Suppressor macrophage (primary cell): ENCODE results near the gene SLC25A39.

Source experiments
- DNase-seq, 4 experiments: peaks; one replicate each; pipeline ENCODE4 v3.0.0-alpha.2; 2020 to 2022

Gene SLC25A39

DNA sequence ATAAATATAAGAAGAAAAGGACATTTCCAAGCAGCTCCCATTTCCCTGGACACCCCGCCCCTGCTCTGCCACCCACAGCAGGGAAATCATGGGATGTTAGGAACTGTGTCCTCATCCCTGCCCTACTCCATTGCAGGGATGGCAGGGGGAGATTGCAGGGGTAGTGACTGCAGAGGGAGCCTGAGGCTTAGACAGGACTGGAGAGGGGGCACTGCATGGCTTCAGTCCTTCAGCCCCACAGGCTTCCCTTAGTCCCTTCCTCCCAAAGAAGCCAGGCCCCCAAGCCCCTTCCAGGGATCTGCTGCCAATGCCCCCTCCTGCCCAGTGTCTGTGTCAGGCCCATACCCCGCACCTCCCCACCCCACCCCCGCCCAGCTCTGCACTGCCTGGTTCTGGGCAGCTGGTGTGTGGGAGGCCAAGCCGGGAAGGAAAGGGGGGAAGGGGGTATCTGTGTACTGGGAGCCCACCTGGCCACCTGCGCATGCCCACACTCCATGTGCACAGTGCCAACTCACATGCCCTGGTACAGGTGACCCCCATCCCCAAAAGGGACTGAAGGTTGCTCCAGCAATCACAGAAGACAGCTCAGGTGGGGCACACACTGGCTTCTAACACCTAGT lies 13.0 kb downstream of the SLC25A39 start:
- no peak for DNase-seq

DNA sequence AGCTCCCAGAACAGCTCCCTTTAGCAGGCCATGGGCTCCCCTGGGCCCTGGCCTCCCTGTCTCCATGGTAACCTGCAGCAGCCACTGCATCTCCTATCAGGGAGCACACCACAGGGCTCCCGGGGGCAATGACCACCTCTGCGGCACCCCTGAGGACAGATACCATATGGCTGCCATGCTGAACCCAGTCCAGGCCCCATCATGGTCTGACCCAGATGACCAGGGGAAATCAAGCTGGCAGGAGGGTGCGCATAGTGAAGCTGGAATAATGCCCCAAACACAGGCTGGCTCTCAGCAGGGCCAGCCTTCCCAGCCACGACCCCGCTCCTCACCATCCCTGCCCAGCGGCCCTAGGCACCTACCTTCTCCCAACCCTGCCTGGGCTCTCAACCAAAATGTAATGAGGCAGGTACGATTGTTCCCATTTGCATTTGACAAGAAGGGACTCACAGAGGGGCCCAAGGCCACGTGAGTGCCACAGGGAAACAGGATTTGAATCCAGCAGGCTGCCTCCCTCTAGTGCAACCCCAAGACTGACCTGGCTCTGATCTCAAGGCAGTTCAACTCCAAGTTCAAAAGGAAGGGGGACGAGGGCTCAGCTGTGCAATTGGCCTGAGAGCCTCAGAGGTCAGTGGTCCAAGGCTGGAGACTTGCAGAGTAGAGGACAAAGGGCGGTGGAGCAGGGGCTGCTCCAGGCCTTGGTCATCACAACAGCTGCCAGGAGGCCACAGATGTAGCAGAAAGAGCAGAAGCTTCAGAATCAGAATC lies 13.8 kb downstream of the SLC25A39 start:
- no peak for DNase-seq

DNA sequence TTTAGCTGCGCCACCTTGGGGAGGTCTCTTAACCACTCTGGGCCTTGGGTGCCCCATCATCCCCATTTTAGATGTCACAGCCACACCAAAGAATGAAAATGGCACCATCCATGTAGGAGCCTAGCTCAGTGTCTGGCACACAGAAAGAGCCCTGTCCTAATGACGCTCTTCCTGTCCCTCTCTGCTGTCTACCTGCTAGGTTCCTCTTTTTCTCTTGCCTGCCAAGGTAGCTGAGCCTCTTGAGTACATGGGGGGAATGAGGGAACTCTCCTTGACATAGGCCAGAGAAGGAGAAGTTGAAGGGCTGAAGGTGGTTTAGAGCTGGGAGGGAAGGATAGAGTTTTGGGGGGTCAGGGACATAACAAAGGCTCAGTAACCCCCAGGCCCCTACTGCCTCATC lies 14.4 kb downstream of the SLC25A39 start:
- DNase-seq = no peak

- DNase-seq = no peak
Measured at GRCh38 chr17:44309472-44309871, 15.2 kb downstream of the SLC25A39 start.

- no peak for DNase-seq
Measured at GRCh38 chr17:44308865-44309264, 15.8 kb downstream of the SLC25A39 start.

- peak; percentile 72 to 91 (median 76) for DNase-seq
Measured at GRCh38 chr17:44308320-44308818, 16.3 kb downstream of the SLC25A39 start, which contains the start of gene RUNDC3A. Gene RUNDC3A, plus strand, starts transcription at chr17:44308601. Its CDS starts 232 bp downstream, at chr17:44308833.

GRCh38 chr17:44307387-44308186 lies 17.0 kb downstream of the SLC25A39 start:
- peak in 1 of 4 experiments; percentile 31 for DNase-seq

- no peak for DNase-seq
Measured at GRCh38 chr17:44304651-44305050, 20.0 kb downstream of the SLC25A39 start.

DNA sequence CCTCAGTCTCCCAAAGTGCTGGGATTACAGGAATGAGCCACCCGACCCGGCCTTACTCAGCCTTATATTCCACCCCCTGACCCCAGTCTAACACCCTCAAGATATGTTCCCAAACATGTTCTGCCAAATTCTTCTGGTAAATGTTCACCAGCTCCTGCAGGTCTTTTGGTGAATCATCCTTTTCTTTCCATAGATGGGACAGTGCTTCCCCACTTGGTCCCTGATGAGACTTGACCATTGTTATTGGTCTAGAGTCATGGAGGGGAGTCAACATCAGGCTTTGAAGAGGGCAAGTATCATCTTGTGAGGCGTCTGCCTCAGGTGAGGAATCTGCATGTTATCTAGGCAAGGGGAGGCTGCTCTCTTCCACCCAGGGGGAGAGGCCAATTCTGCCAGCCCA lies 26.6 kb downstream of the SLC25A39 start:
- DNase-seq = no peak

GRCh38 chr17:44293509-44294226 lies 31.0 kb downstream of the SLC25A39 start:
- DNase-seq = no peak

DNA sequence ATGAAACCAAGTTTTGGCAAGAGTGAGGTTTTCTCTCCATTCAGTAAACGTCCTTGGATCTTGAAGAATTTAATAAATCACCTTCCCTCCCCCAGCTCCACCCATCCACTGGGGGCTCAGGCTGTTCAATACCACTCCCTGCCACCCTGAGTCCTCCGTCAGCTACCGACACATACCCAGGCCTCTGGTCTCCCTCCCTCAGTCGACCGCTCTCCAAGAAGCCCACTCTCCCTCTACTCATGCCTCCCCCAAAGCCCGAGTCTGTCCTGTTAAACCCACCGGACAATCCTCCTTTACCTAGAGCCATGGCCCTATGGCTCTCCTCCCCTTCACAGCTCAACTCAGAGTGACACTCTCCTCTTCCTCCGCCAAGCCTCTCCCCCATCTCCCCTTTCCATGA lies 37.0 kb downstream of the SLC25A39 start:
- DNase-seq = no peak

DNA sequence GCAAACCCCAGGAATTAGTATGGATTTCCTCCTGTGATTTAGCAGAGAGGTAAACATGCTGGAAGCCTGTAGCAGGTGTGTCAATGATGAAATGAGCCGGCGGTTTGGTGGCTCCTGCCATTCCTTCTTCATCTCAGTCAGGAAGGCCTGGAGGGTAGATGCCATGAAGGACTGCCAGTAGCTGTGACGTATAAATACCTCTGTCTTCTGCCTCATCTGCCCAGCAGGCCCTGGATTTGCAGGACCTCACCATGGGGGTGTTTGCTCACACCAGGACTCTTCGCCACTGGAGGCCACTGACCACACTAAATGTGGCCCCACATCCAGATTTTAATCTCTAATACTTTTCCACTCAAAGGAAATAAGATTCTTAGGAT lies 40.6 kb downstream of the SLC25A39 start:
- DNase-seq = no peak

GRCh38 chr17:44283344-44284023 lies 41.1 kb downstream of the SLC25A39 start:
- DNase-seq = no peak

- DNase-seq = no peak
Measured at GRCh38 chr17:44282264-44282663, 42.4 kb downstream of the SLC25A39 start.

DNA sequence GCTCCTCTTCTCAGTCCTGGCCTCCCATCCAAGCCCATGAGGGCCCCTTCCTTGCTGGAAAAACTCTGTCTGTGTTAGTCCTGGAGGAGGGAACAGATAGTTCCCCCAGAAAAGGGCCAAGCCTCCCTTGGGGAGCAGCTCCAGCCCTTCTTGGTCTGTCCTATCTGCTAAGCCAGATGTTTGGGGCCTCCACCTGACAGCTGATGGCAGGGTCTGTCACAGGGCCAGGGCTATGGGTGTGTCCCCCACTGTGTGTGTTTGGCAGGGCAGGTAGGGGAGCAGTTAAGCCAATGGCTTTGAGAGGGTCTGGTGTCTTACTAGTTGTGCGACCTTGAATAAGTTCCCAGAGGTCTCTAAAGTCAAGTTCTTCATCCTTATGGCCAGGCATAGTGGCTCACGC lies 43.1 kb downstream of the SLC25A39 start:
- no peak for DNase-seq

- peak; percentile 12 to 44 (median 32) for DNase-seq
Measured at GRCh38 chr17:44280392-44280937, 44.2 kb downstream of the SLC25A39 start.

GRCh38 chr17:44279666-44280391 lies 44.8 kb downstream of the SLC25A39 start:
- DNase-seq = peak; percentile 92 to 95 (median 94)

GRCh38 chr17:44279346-44279665 lies 45.3 kb downstream of the SLC25A39 start:
- no peak for DNase-seq

DNA sequence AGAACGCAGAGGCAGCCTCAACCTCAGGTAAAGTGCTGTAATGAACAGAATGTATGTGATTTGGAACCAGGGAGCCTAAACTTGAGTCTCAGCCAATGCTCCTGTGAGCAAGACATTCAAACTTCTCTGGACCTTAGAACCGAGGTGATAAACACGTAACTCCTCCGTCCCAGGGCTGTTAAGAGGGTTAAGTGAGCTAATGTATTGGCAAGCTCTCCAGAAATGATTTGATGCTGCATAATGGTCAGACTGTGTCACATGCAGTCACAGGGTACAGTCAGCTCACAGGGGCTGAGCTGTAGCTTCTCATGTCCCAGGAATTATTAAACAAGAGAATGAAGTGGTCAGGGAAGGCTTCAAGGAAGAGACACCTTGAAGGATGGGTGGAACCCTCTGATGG lies 46.6 kb downstream of the SLC25A39 start:
- peak in 1 of 4 experiments; percentile 16 for DNase-seq

DNA sequence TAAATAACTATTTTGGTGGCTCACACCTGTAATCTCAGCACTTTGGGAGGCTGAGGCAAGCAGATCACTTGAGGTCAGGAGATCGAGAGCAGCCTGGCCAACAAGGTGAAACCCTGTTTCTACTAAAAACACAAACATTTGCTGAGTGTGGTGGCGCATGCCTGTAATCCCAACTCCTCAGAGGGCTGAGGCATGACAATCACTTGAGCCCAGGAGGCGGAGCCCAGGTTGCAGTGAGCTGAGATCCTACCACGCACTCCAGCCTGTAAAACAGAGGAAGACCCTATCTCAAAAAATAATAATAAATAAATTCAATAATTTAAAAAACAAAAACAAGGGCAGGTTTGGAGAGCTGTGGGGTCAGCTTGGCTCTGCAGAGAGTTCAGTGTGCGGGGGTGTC lies 51.0 kb downstream of the SLC25A39 start:
- no peak for DNase-seq

DNA sequence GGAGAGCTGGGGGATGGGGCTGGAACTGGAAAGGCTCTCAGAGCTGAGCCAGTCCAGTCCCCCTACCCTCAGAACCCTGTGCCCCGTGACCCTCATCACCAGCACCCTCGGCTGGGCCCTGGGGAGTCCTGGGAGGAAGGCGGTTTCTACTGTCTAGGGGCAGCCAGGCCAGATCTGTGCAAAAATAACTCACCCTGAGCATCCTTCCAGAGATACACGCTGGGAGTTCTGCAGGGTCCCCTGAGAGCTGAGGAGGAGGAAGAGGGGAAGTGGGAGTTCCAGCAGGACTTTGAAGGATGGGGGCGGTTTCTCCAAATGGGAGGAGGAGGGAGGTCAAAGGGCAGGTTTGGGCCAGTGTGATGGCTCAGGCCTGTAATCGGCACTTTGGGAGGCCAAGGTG lies 51.7 kb downstream of the SLC25A39 start:
- DNase-seq = no peak
